Eye (tissue), 1 donor: ENCODE data around the gene VWF.

Experiments used
- DNase-seq: peaks from one replicate; pipeline ENCODE4 v3.0.0-alpha.2; 2015

The VWF gene

DNA sequence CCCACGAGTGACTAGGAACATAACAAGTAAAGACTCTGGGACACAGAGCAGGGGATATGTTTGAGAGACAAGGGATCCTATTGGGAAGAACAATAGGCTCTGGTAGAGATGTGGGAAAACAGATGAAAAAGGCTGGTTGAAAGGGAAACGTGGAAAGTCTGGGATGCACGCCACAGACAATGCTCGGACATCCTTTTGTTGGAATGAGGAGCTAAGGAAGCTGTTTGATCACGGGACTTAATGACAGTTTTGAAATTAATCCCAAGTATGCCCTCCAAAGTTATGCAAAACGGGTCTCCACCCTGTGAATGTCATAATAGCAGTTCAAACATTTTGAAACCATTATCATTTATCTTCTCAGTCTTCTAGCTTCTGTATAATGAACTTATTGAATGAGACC, 147.8 kb downstream of the VWF start:
- DNase-seq = no peak

DNA sequence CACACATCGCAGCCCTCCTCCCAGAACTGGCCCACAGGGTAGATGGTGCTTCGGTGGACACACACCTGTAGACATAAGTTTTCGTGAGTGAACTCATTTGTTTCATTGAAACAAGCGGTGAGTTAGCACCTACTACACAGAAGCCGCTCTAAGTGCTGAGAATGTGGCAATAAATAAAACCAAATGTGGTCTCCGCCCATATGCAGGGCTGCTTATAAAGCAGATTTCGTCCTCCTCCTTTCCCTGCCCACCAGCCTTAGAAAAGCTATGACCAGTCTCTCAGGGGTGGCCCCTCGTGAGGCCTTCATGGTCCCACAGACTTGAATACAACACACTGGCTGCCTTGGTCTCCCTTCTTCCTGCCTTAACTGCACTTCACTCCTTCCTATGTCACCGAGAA, 148.3 kb downstream of the VWF start:
- DNase-seq = no peak

DNA sequence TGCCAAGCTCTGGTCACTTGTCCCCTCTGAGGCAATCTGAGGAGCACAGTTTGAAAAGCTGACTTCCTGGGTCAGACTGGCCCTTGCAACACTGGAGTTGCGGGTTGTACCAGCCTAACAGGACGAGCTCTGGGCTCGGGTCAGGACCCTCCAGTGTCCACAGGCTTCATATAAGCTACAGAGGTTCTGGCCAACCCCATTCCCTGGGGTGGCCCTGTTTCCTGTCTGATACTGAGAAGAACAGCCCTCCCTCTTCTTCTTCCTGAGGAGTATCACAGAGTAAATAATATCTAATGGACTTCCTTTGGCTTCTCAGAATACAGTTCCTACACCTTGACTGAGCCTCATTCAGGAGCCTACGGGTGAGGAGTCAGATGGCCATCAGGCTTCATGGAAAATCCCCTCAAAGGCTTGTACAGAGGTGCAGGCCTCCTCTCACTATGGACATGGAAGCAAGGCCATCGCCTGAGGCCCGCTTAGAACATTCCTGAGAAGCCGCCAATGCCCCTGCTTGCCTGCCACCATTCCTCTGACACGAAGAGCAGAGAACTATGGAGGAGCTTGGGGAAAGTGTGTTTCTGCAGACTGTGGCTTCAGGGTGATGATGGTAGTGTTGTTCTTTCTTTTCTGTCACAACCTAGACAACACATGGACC, 150.9 kb downstream of the VWF start:
- DNase-seq = no peak

DNA sequence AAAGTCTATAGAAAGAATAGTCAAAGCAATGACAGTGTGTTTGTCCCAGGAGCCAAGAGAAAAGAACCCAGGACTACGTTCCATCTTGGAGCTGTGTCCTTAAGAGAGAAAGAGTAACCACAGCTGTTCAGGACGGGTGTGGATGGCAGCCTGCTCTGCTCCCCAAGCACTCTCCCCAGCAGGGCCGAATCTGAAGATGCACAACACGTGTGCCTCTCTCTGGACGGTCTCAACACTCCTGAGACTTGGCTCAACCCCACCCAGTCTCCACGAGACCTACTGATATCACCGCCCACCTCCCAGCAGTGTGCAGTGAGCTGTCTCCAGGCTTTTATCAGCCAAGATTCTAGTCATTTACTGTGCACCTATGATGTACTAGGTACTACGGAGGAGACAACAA, 152.1 kb downstream of the VWF start:
- DNase-seq = no peak

DNA sequence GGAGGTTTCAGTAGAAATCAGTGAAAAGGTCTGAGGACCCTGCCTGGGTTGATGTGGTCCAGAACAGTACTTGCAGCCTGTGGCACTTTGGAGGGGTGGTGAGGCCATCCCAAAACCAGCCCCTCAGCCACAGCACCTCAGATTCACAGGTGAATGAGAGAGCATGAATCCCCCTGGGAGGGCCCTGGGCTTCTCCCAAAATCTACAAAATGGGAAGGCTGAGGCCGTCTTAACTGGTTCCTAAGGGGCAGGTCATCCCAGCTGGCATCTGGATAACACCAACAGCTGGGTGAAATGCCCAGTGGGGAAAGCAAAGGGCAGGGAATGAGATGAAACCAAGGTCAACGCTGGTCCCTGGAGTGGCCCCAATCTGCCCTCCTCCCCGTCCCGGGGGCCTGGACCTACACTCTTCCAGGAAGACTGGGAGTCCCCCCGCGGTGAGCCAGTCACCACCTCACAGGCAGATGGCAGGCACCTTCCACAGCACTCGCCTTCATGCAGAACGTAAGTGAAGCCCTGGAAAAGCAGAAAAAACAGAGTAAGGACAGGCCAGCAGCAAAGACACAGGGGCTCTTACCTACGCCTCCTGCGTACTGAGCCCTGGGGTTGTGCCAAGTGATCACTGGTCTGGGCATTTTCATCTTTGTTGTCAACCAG, 153.1 kb downstream of the VWF start:
- DNase-seq = no peak

DNA sequence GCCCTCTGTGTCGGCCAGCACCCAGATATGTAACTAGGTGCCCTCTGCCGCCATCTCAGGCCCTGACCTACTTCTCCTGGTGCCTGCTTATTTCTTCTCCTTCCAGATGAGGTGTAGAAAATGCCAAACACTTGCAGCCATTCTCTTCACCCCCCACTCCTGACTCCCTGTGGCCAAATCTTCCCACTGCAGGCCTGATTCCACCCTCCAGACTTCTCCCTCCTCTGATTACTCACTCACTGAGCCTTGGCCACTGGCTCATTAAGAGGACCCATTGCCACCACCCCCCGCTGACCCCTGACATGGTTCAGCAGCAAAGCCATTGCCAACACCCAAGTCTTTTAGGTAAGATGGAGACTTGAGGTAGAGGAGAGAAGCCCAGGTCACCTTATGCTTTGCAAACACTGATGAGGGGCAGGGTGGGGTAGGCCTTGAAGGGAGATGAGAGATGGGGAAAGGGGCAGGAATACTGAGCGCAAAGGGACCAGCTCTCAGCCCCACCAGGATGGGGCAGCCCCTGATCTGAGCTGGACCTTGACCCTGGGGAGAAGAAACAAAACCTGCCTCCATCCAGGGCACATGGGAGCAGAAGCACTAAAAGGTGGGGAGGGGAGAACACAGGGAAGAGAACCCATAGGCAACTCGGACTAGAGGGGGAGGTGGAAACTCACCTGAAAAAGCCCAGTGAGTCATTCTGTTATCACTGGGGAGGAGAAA, 154.3 kb downstream of the VWF start:
- no peak for DNase-seq

DNA sequence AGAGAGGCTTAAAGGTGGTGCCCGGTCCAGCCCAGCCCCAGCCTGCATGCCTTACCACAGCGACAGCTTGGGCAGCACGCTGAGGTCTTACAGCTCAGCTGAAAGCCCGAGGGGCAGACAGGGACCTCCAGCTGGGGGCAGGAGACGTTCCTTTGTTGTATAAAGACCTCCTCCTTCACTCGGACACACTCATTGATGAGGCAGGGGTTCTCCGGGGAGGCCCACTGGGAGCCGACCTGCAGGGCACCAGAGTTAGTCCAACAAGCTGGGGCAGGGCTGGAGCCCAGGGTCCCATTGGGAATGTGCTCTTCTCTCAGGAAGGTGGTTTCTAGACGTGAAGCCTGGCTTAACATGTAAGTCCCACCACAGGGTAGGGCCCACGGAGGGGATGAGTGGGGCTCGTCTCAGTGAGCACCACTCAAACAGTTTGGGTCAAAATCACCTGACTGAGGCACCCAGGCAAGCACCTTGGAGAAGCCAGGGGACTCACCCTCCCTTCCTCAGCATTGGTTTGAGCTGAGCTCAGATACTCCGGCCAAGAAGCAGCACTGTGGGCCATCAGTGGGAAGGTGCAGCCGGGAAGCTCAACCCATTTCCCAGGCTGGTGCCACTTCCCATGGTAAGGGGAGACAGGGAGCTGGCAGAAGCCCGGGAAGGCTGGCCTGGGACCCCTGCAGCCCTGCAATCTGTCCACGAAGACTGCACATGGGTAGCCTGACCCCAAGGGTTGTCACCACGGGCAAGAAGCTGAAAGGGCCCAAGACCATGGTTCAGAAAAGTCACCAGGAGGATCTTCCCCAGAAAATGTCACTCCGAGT, 155.1 kb downstream of the VWF start:
- DNase-seq = no peak

DNA sequence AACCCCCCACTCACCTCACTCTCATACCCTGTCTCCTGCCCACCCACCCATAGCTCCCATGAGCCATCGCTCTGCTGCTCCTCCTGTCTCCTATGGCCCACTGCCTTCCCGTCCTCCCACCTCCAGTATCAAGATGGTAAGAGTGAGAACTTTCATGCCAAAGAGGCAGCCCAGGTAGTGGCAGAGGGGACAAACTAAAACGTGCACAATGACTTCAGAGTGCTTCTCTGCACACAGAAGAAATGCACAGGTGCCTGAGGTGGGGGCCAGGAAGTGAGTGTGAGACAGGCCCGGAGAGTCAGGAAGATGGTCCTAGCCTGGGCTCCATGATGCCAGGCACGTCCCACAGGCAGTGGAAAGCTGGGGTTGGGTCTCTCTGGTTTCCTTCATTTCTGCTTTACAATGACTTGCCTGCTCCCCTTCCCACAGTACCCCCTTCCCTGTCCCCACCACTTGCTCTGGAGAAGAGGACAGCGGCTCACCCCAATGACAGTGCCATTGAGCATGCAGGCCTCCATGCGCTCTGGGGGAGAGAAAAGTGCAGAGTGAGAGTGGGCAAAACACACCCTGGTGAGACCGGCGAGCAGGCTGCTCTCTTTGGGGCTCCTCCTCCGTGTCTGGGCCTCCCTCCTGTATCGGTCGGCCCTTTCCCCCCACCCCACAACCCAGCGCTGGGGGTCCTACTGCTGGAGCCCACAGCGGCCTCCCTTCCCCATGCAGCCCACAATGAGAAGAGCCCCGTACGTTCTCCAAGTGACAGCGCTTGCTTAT, 156.6 kb downstream of the VWF start:
- DNase-seq = no peak

DNA sequence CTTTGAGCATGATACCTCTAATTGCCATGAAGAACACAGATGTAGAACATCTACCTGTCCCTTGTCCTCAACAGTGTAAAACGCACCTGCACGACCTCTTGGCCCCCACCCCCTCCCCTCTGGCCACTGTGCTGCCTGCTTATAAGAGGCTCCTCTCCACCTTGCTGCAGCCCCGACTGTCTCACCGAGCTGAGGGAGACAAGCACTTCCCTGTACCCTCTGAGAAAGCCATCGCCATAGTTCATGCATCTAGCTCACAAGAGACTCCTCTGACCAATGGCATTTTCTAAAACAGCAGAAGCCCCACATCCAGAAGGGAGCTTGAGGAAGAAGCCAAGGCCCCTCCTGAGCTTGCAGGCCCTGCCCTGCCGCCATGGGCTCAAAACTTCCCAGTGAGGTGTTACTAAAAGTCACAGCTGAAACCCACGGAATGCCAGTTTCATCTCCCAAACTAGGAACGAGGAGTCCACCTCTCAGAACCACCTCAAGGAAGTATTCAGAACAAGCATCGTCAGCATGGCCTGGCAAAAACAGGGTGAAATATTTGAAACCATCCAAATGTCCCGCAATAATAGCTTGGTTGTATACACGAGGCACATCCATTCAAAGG, 157.9 kb downstream of the VWF start:
- no peak for DNase-seq

DNA sequence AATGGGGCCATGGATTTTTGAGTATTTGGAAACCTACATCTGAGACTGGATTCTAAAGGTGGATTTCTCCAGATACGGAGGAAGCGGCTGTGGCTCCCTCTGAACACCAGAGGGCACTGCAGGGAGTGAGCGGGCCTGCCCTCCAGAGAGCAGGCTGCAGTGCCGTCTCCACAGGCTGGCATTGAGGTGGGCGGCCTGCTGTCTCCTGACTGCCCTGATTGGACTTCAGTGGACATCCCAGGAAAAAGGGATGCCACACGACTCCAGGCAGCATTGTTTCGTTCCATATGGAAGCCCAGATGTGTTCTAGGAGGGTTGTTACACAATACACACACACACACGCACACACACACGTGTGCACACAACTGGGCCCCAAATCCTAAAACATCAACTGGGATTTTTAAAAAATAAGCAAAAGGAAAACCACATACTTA, 158.5 kb downstream of the VWF start:
- DNase-seq = peak; percentile 80

DNA sequence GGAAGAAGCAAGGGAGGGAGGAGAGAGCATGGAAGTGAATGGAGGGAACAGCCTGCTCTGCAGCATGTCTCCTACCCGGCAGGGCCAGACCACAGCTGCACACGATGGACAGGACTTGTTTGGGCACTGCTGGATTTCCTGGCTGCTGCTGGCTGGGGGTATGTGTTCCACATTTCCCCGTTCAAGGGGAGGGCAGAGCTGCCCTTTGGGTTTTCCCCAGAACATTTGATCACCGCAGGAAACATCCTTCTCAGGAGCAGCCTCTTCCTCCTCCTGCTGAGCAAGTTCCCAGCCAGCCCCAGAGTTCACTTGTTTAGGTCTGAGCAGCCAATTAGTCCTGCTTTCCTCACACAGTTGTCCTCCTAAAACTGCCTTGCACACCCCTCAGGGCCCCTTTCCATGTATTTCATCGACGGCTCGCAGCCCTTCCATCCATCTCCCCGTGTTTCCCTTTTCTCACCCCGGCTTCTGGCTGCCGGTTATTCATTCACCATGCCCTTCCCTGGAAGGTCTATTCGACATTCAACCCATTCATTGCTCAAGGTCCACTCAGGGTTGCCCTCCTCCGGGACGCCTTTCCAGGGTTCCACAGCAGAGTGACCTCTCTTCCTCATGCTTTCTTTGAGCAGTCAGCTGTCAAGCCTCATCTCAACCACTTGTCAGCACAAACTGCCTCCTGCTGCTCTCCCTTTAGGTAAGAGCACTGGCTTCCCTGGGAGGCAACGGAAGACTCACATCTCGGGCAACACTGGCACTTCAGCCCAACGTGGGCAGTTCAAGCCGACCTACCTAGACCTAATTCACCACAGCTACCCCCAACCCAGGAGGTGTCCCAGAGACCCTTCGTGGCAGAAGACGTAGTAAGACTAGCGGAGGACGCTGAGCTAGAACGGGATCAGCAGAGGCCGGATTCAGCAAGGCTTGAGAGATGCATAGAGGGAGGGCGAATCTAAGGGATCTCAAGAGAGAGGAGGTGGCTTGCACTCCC, 159.3 kb downstream of the VWF start:
- DNase-seq = peak; percentile 22

DNA sequence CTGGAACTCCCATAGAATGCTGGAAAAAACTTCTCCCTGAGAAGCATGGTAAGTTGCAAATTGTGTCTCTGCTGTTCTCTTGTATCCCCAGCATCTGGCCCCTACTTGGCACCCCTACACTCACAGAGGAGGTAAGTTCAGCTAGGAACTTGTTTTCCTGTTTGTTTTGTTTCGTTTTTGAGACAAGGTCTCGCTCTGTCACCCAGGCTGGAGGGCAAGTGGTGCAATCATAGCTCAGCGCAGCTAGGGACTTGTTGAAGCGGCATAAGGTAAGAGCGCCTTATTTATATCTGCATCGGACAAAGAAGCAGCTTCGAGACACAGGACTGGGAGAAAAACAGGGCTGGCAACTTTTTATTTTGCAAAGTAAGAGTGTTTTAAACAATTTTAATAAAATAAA, 161.0 kb downstream of the VWF start:
- DNase-seq = no peak

DNA sequence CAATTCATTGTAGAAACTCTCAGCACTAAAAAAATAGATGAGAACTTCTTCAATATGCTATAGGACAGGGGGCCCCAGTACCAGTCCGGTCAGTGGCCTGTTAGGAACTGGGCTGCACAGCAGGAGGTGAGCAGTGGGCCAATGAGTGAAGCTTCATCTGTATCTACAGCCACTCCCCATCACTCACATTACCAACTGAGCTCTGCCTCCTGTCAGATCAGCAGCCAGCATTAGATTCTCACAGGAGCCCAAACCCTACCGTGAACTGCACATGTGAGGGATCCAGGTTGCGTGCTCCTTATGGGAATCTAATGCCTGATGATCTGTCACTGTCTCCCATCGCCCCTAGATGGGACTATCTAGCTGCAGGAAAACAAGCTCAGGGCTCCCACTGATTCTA, 163.7 kb downstream of the VWF start:
- peak; percentile 30 for DNase-seq

DNA sequence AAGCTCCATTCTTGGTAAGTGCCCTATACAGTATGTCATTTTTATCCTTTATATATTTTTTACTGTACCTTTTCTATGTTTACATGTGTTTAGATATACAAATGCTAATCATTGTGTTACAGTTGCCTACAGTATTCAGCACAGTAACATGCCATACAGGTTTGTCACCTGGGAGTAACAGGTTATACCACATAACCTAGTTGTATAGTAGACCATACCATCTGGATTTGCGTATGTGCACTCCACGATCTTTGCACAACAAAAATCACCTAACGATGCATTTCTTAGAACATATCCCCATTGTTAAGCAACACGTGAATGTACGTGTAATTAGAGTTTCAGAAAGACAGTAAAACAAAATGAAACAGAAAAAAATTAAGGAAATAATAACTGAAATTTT, 167.5 kb downstream of the VWF start:
- no peak for DNase-seq

DNA sequence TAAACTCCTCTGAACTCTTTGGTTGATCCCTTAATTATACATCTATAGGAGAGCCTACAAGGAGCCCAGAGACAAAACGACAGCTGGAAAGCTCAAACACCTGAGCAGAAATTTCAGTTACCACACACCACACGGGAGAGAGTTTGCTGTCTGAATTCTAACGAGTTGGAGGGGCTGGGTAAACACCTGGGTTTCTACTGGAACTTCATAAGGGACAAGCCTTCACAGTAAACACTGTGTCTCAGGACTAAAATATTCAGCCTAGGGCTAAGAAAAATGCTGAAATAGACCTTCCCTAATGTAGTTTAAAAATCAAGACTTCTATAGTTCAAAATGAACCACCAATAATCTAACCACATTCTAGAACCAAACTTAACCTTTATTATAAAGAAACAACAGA, 169.8 kb downstream of the VWF start:
- no peak for DNase-seq

DNA sequence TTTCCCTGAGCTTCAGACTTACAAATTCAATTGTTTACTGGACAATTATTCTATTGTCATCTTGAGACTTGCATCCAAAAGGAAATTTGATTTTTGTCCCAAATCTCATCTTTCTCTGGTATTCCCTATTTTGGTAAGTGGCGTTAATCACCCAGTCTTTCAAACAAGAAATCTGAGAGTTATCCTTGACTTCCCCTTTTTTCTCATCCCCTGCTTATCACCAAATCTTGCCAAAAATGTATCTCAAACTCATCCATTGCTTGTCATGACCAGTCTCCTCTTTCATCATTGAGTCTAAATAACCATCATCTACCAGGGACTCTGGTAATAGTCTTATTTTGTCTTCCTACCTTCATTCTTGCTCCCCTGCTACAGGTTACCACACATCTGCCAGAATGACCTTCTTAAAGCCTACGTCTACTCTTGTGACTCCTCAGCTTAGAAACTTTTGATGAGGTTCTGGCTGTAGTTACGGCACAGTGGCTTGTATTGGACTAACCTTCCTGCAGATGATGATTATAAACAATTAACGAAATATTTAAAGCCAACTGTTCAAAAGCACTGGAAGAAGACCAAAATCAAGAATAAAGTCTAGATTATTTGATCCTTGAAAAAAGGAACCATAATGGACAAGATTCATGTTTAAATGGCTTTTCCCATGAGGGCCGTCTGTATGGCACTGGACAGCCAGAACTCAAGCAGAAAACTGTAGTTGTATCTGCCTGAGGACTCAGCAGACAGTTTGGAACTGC, 170.5 kb downstream of the VWF start:
- DNase-seq = no peak

DNA sequence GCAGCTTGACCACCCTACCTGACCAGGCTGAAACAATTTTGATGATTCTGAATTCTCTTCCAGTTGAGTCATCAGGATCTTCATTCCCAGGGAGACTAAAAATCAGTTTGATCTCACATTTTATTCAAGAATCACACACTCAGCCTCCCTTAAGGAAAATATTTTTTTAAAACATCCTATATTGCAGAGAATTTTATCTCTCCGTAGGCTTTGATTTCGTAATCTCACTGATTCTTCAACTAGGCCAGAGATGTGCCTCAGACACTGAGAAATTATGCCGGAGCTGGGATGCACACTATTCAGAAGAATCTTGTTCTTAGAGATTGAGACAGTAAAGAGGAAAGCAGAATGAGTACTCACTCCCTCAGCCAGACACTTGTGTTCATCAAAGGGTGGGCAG, 172.4 kb downstream of the VWF start:
- DNase-seq = no peak

DNA sequence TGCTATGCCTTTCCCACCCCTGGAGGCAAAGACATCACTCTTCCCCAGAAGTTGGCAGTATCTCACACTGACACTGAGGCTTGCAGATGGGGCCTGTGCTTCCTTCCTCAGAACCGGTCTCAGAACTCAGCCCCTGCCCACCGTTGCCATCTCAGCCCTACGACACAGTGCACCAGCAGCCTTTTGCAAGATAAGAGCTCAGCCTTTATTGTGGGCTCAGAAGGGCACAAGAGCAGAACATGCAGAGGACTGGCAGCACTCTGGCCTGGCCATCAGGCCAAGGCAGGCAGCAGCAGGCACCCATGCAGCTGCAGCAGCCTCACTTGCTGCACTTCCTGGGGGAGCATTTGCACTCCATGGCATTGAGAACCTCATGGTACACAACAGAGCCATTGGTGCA, 175.8 kb downstream of the VWF start:
- DNase-seq = no peak

DNA sequence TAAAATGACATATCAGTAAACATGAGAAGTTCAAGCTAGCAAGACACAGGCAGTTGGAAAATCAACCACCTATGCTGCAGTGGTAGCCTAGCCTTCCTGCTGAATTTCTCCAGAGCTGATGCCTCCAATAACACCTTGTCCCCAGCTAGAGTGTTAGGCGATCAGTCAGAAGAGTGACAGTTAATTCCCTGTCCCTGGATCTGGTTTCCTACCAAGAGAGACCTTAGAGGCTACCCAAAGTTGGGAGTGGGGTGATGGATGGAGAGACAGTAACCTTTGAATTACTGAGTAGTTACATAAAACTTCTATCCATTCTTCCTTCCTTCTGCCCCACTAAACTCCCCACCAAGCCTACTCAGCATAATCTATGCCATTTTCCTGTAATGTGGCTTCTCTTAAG, 177.5 kb downstream of the VWF start:
- DNase-seq = no peak

DNA sequence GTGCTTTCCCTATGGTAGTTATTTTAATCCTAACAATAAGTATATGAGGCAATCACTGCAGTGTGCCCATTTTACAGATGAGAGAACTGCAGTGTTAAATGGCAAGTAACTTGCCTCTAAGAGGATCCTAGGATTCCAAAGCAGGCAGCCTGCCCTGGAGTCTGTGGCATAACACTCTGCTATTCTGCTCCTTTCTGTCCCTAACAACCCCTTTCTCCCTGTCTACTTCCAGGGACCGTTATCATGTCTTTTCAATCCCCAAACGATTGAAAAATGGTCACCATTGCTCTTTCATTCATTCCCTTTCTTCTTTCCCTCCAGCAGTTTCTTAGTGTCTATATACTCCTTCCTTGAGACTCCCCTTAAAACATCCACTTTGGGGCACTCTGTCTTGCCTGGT, 178.1 kb downstream of the VWF start:
- no peak for DNase-seq
